ENCODE data around the gene CDK14.

Gene CDK14

GRCh38 chr7:90596671-90597562, 796 bp downstream of the CDK14 start:
- peak; percentile 67 for DNase-seq (ENCODE audit: low read depth)

GRCh38 chr7:90597563-90598253, 1.6 kb downstream of the CDK14 start:
- peak; percentile 17 for DNase-seq (ENCODE audit: low read depth)

GRCh38 chr7:90599038-90599437, 2.9 kb downstream of the CDK14 start:
- DNase-seq (ENCODE audit: low read depth) = peak; percentile 61

GRCh38 chr7:90599892-90600555, 3.9 kb downstream of the CDK14 start:
- peak; percentile 79 for DNase-seq (ENCODE audit: low read depth)

GRCh38 chr7:90602303-90602702, 6.2 kb downstream of the CDK14 start:
- DNase-seq (ENCODE audit: low read depth) = no peak

- no peak for DNase-seq (ENCODE audit: low read depth)
Measured at GRCh38 chr7:90603346-90603745, 7.2 kb downstream of the CDK14 start.

- DNase-seq (ENCODE audit: low read depth) = no peak
Measured at GRCh38 chr7:90604383-90604782, 8.3 kb downstream of the CDK14 start.

GRCh38 chr7:90605055-90605454, 8.9 kb downstream of the CDK14 start:
- DNase-seq (ENCODE audit: low read depth) = no peak

GRCh38 chr7:90607196-90607595, 11.1 kb downstream of the CDK14 start:
- DNase-seq (ENCODE audit: low read depth) = peak; percentile 64

GRCh38 chr7:90610105-90610504, 14.0 kb downstream of the CDK14 start:
- DNase-seq (ENCODE audit: low read depth) = no peak

- no peak for DNase-seq (ENCODE audit: low read depth)
Measured at GRCh38 chr7:90611115-90611514, 15.0 kb downstream of the CDK14 start.

- peak; percentile 56 for DNase-seq (ENCODE audit: low read depth)
Measured at GRCh38 chr7:90613088-90613498, 17.0 kb downstream of the CDK14 start.

- peak; percentile 27 for DNase-seq (ENCODE audit: low read depth)
Measured at GRCh38 chr7:90617442-90617841, 21.3 kb downstream of the CDK14 start.

- DNase-seq (ENCODE audit: low read depth) = no peak
Measured at GRCh38 chr7:90618876-90619275, 22.8 kb downstream of the CDK14 start.

- DNase-seq (ENCODE audit: low read depth) = peak; percentile 33
Measured at GRCh38 chr7:90621125-90621746, 25.1 kb downstream of the CDK14 start.

- DNase-seq (ENCODE audit: low read depth) = peak; percentile 31
Measured at GRCh38 chr7:90621747-90622140, 25.6 kb downstream of the CDK14 start.

GRCh38 chr7:90622670-90623069, 26.5 kb downstream of the CDK14 start:
- DNase-seq (ENCODE audit: low read depth) = no peak

- DNase-seq (ENCODE audit: low read depth) = peak; percentile 75
Measured at GRCh38 chr7:90624225-90624911, 28.2 kb downstream of the CDK14 start.

- no peak for DNase-seq (ENCODE audit: low read depth)
Measured at GRCh38 chr7:90625051-90625450, 28.9 kb downstream of the CDK14 start.

GRCh38 chr7:90625562-90625961, 29.4 kb downstream of the CDK14 start:
- peak; percentile 52 for DNase-seq (ENCODE audit: low read depth)

- peak; percentile 81 for DNase-seq (ENCODE audit: low read depth)
Measured at GRCh38 chr7:90626013-90626412, 29.9 kb downstream of the CDK14 start.

All from iris pigment epithelial cell (primary cell).